ENCODE data around the gene C1orf210.

Gene C1orf210

GRCh38 chr1:43293176-43293575 lies 7.8 kb upstream of the C1orf210 start:
- Mint-ChIP-seq H3K27ac (no peak overlapping the region), H3K36me3 (ENCODE audit: low read depth) (no peaks in the 10 kb centered on the region), H3K9me3 (no peaks in the 10 kb centered on the region), H3K4me3 (no peak overlapping the region), H3K27me3 (no peaks in the 10 kb centered on the region), H3K4me1 (ENCODE audit: low read depth) (peaks cover 22% of the 10 kb centered on the region)
- DNase-seq, result no peak

GRCh38 chr1:43292679-43293078 lies 7.3 kb upstream of the C1orf210 start:
- Mint-ChIP-seq H3K36me3 (ENCODE audit: low read depth) (no peaks in the 10 kb centered on the region), H3K4me3 (no peak overlapping the region), H3K4me1 (ENCODE audit: low read depth) (peaks cover 22% of the 10 kb centered on the region), H3K27me3 (no peaks in the 10 kb centered on the region), H3K27ac (no peak overlapping the region), H3K9me3 (no peaks in the 10 kb centered on the region)
- no peak for DNase-seq

GRCh38 chr1:43292216-43292615 lies 6.8 kb upstream of the C1orf210 start:
- H3K27ac Mint-ChIP-seq, result no peak overlapping the region
- H3K4me1 Mint-ChIP-seq (ENCODE audit: low read depth), result peaks cover 22% of the 10 kb centered on the region
- H3K27me3 Mint-ChIP-seq, result no peaks in the 10 kb centered on the region
- no peak overlapping the region for H3K4me3 Mint-ChIP-seq
- H3K9me3 Mint-ChIP-seq, result no peaks in the 10 kb centered on the region
- no peaks in the 10 kb centered on the region for H3K36me3 Mint-ChIP-seq (ENCODE audit: low read depth)
- DNase-seq, result no peak

- Mint-ChIP-seq H3K27me3 (no peaks in the 10 kb centered on the region), H3K27ac (no peak overlapping the region), H3K36me3 (ENCODE audit: low read depth) (no peaks in the 10 kb centered on the region), H3K4me3 (no peak overlapping the region), H3K9me3 (no peaks in the 10 kb centered on the region), H3K4me1 (ENCODE audit: low read depth) (no peaks in the 10 kb centered on the region)
- DNase-seq, result no peak
These were observed 3.7 kb upstream of the C1orf210 start for GRCh38 chr1:43288785-43289706.

- Mint-ChIP-seq H3K36me3 (ENCODE audit: low read depth) (no peaks in the 10 kb centered on the region), H3K27me3 (no peaks in the 10 kb centered on the region), H3K4me3 (no peak overlapping the region), H3K27ac (no peak overlapping the region), H3K4me1 (ENCODE audit: low read depth) (no peaks in the 10 kb centered on the region), H3K9me3 (no peaks in the 10 kb centered on the region)
- DNase-seq, result no peak
These were observed 2.8 kb upstream of the C1orf210 start for GRCh38 chr1:43288058-43288784.

- Mint-ChIP-seq H3K27me3 (no peaks in the 10 kb centered on the region), H3K36me3 (ENCODE audit: low read depth) (no peaks in the 10 kb centered on the region), H3K4me1 (ENCODE audit: low read depth) (no peaks in the 10 kb centered on the region), H3K27ac (no peak overlapping the region), H3K9me3 (no peaks in the 10 kb centered on the region), H3K4me3 (no peak overlapping the region)
- no peak for DNase-seq
These were observed 1.2 kb upstream of the C1orf210 start for GRCh38 chr1:43286533-43286932.

GRCh38 chr1:43286115-43286514 lies 734 bp upstream of the C1orf210 start:
- Mint-ChIP-seq H3K36me3 (ENCODE audit: low read depth) (no peaks in the 10 kb centered on the region), H3K4me1 (ENCODE audit: low read depth) (no peaks in the 10 kb centered on the region), H3K27ac (no peak overlapping the region), H3K9me3 (no peaks in the 10 kb centered on the region), H3K4me3 (no peak overlapping the region), H3K27me3 (no peaks in the 10 kb centered on the region)
- no peak for DNase-seq

GRCh38 chr1:43284546-43285110 lies 753 bp downstream of the C1orf210 start:
- H3K27me3 Mint-ChIP-seq, result peaks cover 2% of the 10 kb centered on the region
- H3K36me3 Mint-ChIP-seq (ENCODE audit: low read depth), result no peaks in the 10 kb centered on the region
- no peaks in the 10 kb centered on the region for H3K4me1 Mint-ChIP-seq (ENCODE audit: low read depth)
- no peak for DNase-seq
- no peak overlapping the region for H3K27ac Mint-ChIP-seq
- no peaks in the 10 kb centered on the region for H3K9me3 Mint-ChIP-seq
- H3K4me3 Mint-ChIP-seq, result no peak overlapping the region

- DNase-seq, result no peak
- Mint-ChIP-seq H3K36me3 (ENCODE audit: low read depth) (no peaks in the 10 kb centered on the region), H3K9me3 (no peaks in the 10 kb centered on the region), H3K27ac (no peak overlapping the region), H3K4me3 (no peak overlapping the region), H3K4me1 (ENCODE audit: low read depth) (no peaks in the 10 kb centered on the region), H3K27me3 (peaks cover 2% of the 10 kb centered on the region)
These were observed 1.3 kb downstream of the C1orf210 start for GRCh38 chr1:43284065-43284464.

GRCh38 chr1:43282220-43283195 lies 2.9 kb downstream of the C1orf210 start:
- H3K9me3 Mint-ChIP-seq, result no peaks in the 10 kb centered on the region
- DNase-seq, result no peak
- H3K27ac Mint-ChIP-seq, result no peak overlapping the region
- peaks cover 2% of the 10 kb centered on the region for H3K27me3 Mint-ChIP-seq
- H3K4me1 Mint-ChIP-seq (ENCODE audit: low read depth), result no peaks in the 10 kb centered on the region
- no peak overlapping the region for H3K4me3 Mint-ChIP-seq
- no peaks in the 10 kb centered on the region for H3K36me3 Mint-ChIP-seq (ENCODE audit: low read depth)

- Mint-ChIP-seq H3K9me3 (no peaks in the 10 kb centered on the region), H3K27me3 (peaks cover 2% of the 10 kb centered on the region), H3K4me3 (no peak overlapping the region), H3K36me3 (ENCODE audit: low read depth) (no peaks in the 10 kb centered on the region), H3K27ac (no peak overlapping the region), H3K4me1 (ENCODE audit: low read depth) (no peaks in the 10 kb centered on the region)
- DNase-seq, result no peak
These were observed 4.7 kb downstream of the C1orf210 start for GRCh38 chr1:43280692-43281091.

- Mint-ChIP-seq H3K36me3 (ENCODE audit: low read depth) (no peaks in the 10 kb centered on the region), H3K27ac (no peak overlapping the region), H3K27me3 (peaks cover 2% of the 10 kb centered on the region), H3K4me1 (ENCODE audit: low read depth) (peaks cover 5% of the 10 kb centered on the region), H3K9me3 (peaks cover 2% of the 10 kb centered on the region), H3K4me3 (no peak overlapping the region)
- DNase-seq, result no peak
These were observed 5.7 kb downstream of the C1orf210 start for GRCh38 chr1:43279666-43280065.

- Mint-ChIP-seq H3K27ac (no peak overlapping the region), H3K9me3 (peaks cover 5% of the 10 kb centered on the region), H3K36me3 (ENCODE audit: low read depth) (no peaks in the 10 kb centered on the region), H3K4me1 (ENCODE audit: low read depth) (peaks cover 10% of the 10 kb centered on the region), H3K27me3 (peaks cover 2% of the 10 kb centered on the region), H3K4me3 (no peak overlapping the region)
- DNase-seq, result no peak
These were observed 6.2 kb downstream of the C1orf210 start for GRCh38 chr1:43279161-43279560.

Data from activated T-cell treated with anti-CD3 and anti-CD28 coated beads, Interleukin-2, amount 50 U/mL, for 24 hours (primary cell).